OCI-LY7 (cell line): Measurements from ENCODE around the gene C12orf76. TPM values are rescaled to one million over a fixed set of nuclear protein-coding genes. Genes with fewer than 3 reads are reported as not detected.

Experiments
- BruUV-seq: library from RNA; stranded (reverse); fragments of 400-500 nt; replicated peaks from 2 replicates; lab custom pipeline; 2021; lab: Mats Ljungman, UMichigan
- CTCF ChIA-PET: fragments of 300-600 bp; sonication (Branson Sonifier 250); formaldehyde crosslinking; loops from one replicate; lab custom pipeline; 2022; ENCODE audit warnings: antibody characterized with exemption; ENCODE audit not compliant: unreplicated experiment; lab: Charles Lee
- POLR2A ChIA-PET: fragments of 300-600 bp; sonication (Branson Sonifier 250); formaldehyde crosslinking; loops from one replicate; lab custom pipeline; 2022; ENCODE audit warnings: antibody characterized with exemption; lab: Charles Lee
- DNase-seq: peaks from one replicate; pipeline ENCODE4 v3.0.0-alpha.2; 2015; ENCODE audit warnings: low spot score
- H2AFZ ChIP-seq: fragments of 200-600 bp; sonication (generic), shearing (Covaris generic); 2 replicates; pipeline ENCODE4 v1.6.1; 2014; ENCODE audit warnings: mild to moderate bottlenecking, antibody characterized with exemption, low read length, moderate library complexity
- H3K27ac ChIP-seq: fragments of 200-600 bp; sonication (generic); 2 replicates; pipeline ENCODE4 v1.5.1; 2014; ENCODE audit warnings: mixed run types, low read depth, mild to moderate bottlenecking, moderate library complexity, low read length, inconsistent platforms; ENCODE audit not compliant: poor library complexity, severe bottlenecking
- H3K36me3 ChIP-seq: fragments of 200-600 bp; sonication (generic); 2 replicates; pipeline ENCODE4 v1.6.1; 2014; ENCODE audit warnings: mild to moderate bottlenecking, antibody characterized with exemption, low read length, moderate library complexity, mixed read lengths; ENCODE audit not compliant: insufficient read depth
- H3K4me1 ChIP-seq: fragments of 200-600 bp; sonication (generic); 2 replicates; pipeline ENCODE4 v1.5.1; 2014; ENCODE audit warnings: mild to moderate bottlenecking, low read length; ENCODE audit not compliant: insufficient read depth, poor library complexity, severe bottlenecking
- H3K4me2 ChIP-seq: fragments of 200-600 bp; sonication (generic); 2 replicates; pipeline ENCODE4 v1.6.1; 2014; ENCODE audit warnings: mild to moderate bottlenecking, low read length
- H3K4me3 ChIP-seq: fragments of 200-600 bp; sonication (generic); 2 replicates; pipeline ENCODE4 v1.5.1; 2014; ENCODE audit warnings: mild to moderate bottlenecking, low read depth, low read length; ENCODE audit not compliant: poor library complexity, severe bottlenecking
- H3K79me2 ChIP-seq: fragments of 200-600 bp; sonication (generic); 2 replicates; pipeline ENCODE4 v1.6.1; 2016; ENCODE audit warnings: low read depth, mild to moderate bottlenecking, low read length, moderate library complexity, mixed read lengths; ENCODE audit not compliant: insufficient read depth
- H3K9me2 ChIP-seq: fragments of 200-600 bp; sonication (generic); 2 replicates; pipeline ENCODE4 v1.6.1; 2016; ENCODE audit warnings: mild to moderate bottlenecking, low read length, mixed read lengths; ENCODE audit not compliant: insufficient read depth
- H3K9me3 ChIP-seq: fragments of 200-600 bp; sonication (generic); 2 replicates; pipeline ENCODE4 v1.6.1; 2014; ENCODE audit warnings: mild to moderate bottlenecking, mixed run types, low read length, mixed read lengths
- H4K20me1 ChIP-seq: fragments of 200-600 bp; sonication (generic); 2 replicates; pipeline ENCODE4 v1.6.1; 2014; ENCODE audit warnings: mild to moderate bottlenecking, antibody characterized with exemption, low read length, moderate library complexity, mixed read lengths; ENCODE audit not compliant: insufficient read depth
- EZH2phosphoT487 ChIP-seq: fragments of 200-600 bp; sonication (generic); IDR thresholded peaks from 2 replicates; pipeline ENCODE4 v1.6.1; 2018; ENCODE audit warnings: low read depth, borderline replicate concordance, mild to moderate bottlenecking, mixed run types, antibody characterized with exemption, low read length, moderate library complexity, mixed read lengths
- intact Hi-C: fragments of 100-400 bp; cut with micrococcal nuclease; formaldehyde crosslinking; loops from one replicate; pipeline ENCODE4 v1.10.0; 2022; ENCODE audit not compliant: unreplicated experiment
- total RNA-seq, 2 experiments: library from RNA; depleted of rRNA in 1 of 2; stranded (reverse); fragments of >200 nt in 1 of 2; shearing (Covaris generic) in 1 of 2; gene quantifications; 2 replicates each; pipeline ENCODE4 v1.2.3, GENCODE V29; 2014 to 2022
- TF ChIP-seq, protein P1 (sequence below): fragments of 200-600 bp; sonication (generic); conservative IDR thresholded peaks from 2 replicates; pipeline ENCODE4 v1.5.1; 2014; ENCODE audit warnings: mild to moderate bottlenecking, antibody characterized with exemption, low read length, moderate library complexity, mixed read lengths

C12orf76 gene
- total RNA-seq, 2 experiments from 2014 or later: 24.4 to 36.6 TPM

GRCh38 chr12:110023059-110023980, 25.0 kb downstream of the C12orf76 start:
- Histone ChIP-seq H4K20me1 (peaks cover 5% of the 10 kb centered on the region; the same call in 1 of the 2 replicates), H3K27ac (no peak overlapping the region), H3K4me2 (no peak overlapping the region), H3K4me3 (no peak overlapping the region), H3K36me3 (peaks cover 94% of the 10 kb centered on the region), H3K9me3 (no peaks in the 10 kb centered on the region), H2AFZ (no peak overlapping the region), H3K79me2 (no peaks in the 10 kb centered on the region; the same call in 1 of the 2 replicates), H3K4me1 (peaks cover 12% of the 10 kb centered on the region), H3K9me2 (no peaks in the 10 kb centered on the region)
- TF ChIP-seq, protein P1, sequence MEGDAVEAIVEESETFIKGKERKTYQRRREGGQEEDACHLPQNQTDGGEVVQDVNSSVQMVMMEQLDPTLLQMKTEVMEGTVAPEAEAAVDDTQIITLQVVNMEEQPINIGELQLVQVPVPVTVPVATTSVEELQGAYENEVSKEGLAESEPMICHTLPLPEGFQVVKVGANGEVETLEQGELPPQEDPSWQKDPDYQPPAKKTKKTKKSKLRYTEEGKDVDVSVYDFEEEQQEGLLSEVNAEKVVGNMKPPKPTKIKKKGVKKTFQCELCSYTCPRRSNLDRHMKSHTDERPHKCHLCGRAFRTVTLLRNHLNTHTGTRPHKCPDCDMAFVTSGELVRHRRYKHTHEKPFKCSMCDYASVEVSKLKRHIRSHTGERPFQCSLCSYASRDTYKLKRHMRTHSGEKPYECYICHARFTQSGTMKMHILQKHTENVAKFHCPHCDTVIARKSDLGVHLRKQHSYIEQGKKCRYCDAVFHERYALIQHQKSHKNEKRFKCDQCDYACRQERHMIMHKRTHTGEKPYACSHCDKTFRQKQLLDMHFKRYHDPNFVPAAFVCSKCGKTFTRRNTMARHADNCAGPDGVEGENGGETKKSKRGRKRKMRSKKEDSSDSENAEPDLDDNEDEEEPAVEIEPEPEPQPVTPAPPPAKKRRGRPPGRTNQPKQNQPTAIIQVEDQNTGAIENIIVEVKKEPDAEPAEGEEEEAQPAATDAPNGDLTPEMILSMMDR: no peak
- no peak for TF ChIP-seq EZH2phosphoT487
- ChIA-PET CTCF (no interaction called here), POLR2A (interaction anchor here (0.6 to 2.4 kb wide), 7 partner anchors 8 to 269 kb away, joined by 3 to 12 read pairs (median 3); no protein-coding TSS in a partner anchor)
- no TSS peak for BruUV-seq
- intact Hi-C loops: no loop called here
- DNase-seq: no peak

DNA sequence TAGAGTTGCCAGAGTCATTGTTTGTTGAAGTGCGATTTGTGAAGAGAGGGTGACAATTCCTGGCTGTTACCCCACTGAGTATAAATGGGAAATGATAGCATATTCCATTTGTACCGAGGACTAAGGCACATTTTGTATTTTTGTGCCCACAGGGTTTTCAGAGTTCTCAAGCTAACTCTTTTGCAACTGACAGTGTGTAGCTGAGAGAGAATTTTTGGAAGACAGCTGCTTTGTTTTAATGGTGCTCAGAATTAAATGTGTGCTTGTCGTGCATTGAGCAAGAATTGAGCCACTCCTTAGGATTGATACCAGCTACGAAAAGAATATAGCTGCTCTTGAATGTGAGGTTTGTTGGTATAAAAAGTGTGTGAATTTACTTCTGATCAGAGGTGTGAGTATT, 27.4 kb downstream of the C12orf76 start:
- DNase-seq: no peak
- H3K36me3 ChIP-seq: peaks cover 99% of the 10 kb centered on the region
- peaks cover 12% of the 10 kb centered on the region for H3K4me1 ChIP-seq
- H3K9me3 ChIP-seq: no peaks in the 10 kb centered on the region
- H3K9me2 ChIP-seq: no peaks in the 10 kb centered on the region
- H4K20me1 ChIP-seq: peaks cover 5% of the 10 kb centered on the region; the same call in 1 of the 2 replicates
- H3K79me2 ChIP-seq: peaks cover 14% of the 10 kb centered on the region; the same call in 1 of the 2 replicates
- H3K4me3 ChIP-seq: no peak overlapping the region
- ChIA-PET POLR2A (interaction anchor here (0.5 to 1.5 kb wide), 5 partner anchors 16 to 700 kb away, joined by 3 to 7 read pairs (median 4); no protein-coding TSS in a partner anchor), CTCF (interaction anchor here (1.7 kb wide), 1 partner anchor 11 kb away, joined by 5 read pairs; no protein-coding TSS in a partner anchor)
- no peak overlapping the region for H3K4me2 ChIP-seq
- no TSS peak for BruUV-seq
- TF ChIP-seq, protein P1: no peak
- no peak for TF ChIP-seq EZH2phosphoT487
- no peak overlapping the region for H2AFZ ChIP-seq
- no peak overlapping the region for H3K27ac ChIP-seq
- intact Hi-C loops: no loop called here
